Erythroblast (primary cell): ENCODE measurements around the gene PARVA.

Source experiments
- GATA1 ChIP-seq: IDR thresholded peaks from 2 replicates; pipeline ENCODE4 v1.6.1; 2011; ENCODE audit warnings: low read depth, mild to moderate bottlenecking, control low read depth, low read length, moderate library complexity
- POLR2A ChIP-seq: IDR thresholded peaks from 2 replicates; pipeline ENCODE4 v1.6.1; 2011; ENCODE audit warnings: mild to moderate bottlenecking, low read length

GRCh38 chr11:12409621-12410005 is 32.2 kb downstream of the PARVA start:
- TF ChIP-seq POLR2A, result no peak
- TF ChIP-seq GATA1, result no peak
